HEK293T (cell line): Measurements from ENCODE around the gene RPS19.

Source experiments
- ARNT ChIP-seq: fragments of 450-650 bp; IDR thresholded peaks from 2 replicates; pipeline ENCODE4 v1.6.1; 2017; ENCODE audit warnings: mild to moderate bottlenecking
- BHLHE40 ChIP-seq: fragments of 450-650 bp; IDR thresholded peaks from 2 replicates; pipeline ENCODE4 v1.6.1; 2016; ENCODE audit warnings: mild to moderate bottlenecking, moderate library complexity, borderline replicate concordance
- FOXM1 ChIP-seq: fragments of 450-650 bp; IDR thresholded peaks from 2 replicates; pipeline ENCODE4 v1.6.1; 2017; ENCODE audit warnings: mild to moderate bottlenecking, borderline replicate concordance

DNA sequence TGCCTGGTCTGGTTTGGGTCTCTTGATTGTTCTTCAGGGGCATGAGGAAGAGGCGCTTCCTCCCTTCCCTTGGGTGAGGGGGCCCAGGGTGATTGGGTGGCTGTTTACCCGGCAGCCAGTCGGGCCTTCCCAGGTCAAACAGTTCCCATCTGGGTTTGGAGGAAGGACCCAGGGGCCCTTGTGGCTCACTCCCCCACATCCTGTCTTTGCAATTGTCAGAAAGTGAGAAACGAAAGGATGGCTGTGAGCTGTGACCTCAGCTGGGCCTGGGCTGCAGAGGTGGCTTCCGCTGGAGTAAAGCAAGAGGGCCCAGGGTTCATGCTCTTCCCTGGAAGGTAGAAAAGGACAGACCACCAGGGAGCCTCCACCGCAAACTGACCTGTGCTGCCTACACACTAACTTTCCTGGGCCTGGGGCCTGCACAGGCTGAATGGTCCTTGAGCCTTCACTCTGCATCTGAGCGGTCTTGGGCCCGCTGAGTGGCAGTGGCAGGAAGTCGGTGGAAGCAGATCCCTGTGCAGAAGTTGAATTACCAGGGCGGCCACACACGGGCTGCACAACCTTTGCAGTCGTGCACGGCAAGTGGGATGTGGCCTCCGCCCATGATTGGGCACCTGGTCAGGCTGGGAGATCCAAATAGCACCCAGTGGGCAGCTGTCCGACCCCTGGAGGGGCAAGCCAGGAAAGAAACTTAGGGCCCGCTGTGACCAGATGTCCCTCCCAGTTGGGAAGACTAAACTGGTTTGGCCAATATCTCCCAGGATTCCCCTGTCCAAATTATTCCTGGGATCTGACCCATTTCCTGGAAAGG, 11.7 kb downstream of the RPS19 start:
- no peak for TF ChIP-seq ARNT
- no peak for TF ChIP-seq FOXM1
- TF ChIP-seq BHLHE40, result no peak
